ENCODE measurements around the gene EYA2.

EYA2 gene

GRCh38 chr20:47117773-47118172 is 223.1 kb downstream of the EYA2 start:
- no peaks in the 10 kb centered on the region for H3K9me3 ChIP-seq (ENCODE audit: control insufficient read depth, insufficient read depth, low read length)
- H3K27me3 ChIP-seq (ENCODE audit: control insufficient read depth, insufficient read depth, low read length): no peaks in the 10 kb centered on the region
- no peak overlapping the region for H3K27ac ChIP-seq (ENCODE audit: low read depth, low read length)
- H3K4me1 ChIP-seq (ENCODE audit: control insufficient read depth, insufficient read depth, low read length): peaks cover 20% of the 10 kb centered on the region
- no peak overlapping the region for H3K4me3 ChIP-seq (ENCODE audit: low read depth, low read length)
- no peak overlapping the region for H3K9ac ChIP-seq (ENCODE audit: low read depth, low read length)
- no peaks in the 10 kb centered on the region for H3K36me3 ChIP-seq (ENCODE audit: control insufficient read depth, insufficient read depth, low read length)

GRCh38 chr20:47118206-47118605 is 223.6 kb downstream of the EYA2 start:
- Histone ChIP-seq H3K9me3 (ENCODE audit: control insufficient read depth, insufficient read depth, low read length) (no peaks in the 10 kb centered on the region), H3K27me3 (ENCODE audit: control insufficient read depth, insufficient read depth, low read length) (no peaks in the 10 kb centered on the region), H3K36me3 (ENCODE audit: control insufficient read depth, insufficient read depth, low read length) (no peaks in the 10 kb centered on the region), H3K27ac (ENCODE audit: low read depth, low read length) (peak overlapping the region; percentile 45), H3K4me1 (ENCODE audit: control insufficient read depth, insufficient read depth, low read length) (peaks cover 20% of the 10 kb centered on the region), H3K9ac (ENCODE audit: low read depth, low read length) (no peak overlapping the region), H3K4me3 (ENCODE audit: low read depth, low read length) (no peak overlapping the region)

GRCh38 chr20:47118641-47119040 is 224.0 kb downstream of the EYA2 start:
- Histone ChIP-seq H3K27ac (ENCODE audit: low read depth, low read length) (peak overlapping the region; percentile 45), H3K4me1 (ENCODE audit: control insufficient read depth, insufficient read depth, low read length) (peaks cover 20% of the 10 kb centered on the region), H3K36me3 (ENCODE audit: control insufficient read depth, insufficient read depth, low read length) (no peaks in the 10 kb centered on the region), H3K9me3 (ENCODE audit: control insufficient read depth, insufficient read depth, low read length) (no peaks in the 10 kb centered on the region), H3K27me3 (ENCODE audit: control insufficient read depth, insufficient read depth, low read length) (no peaks in the 10 kb centered on the region), H3K9ac (ENCODE audit: low read depth, low read length) (no peak overlapping the region), H3K4me3 (ENCODE audit: low read depth, low read length) (no peak overlapping the region)

- H3K27ac ChIP-seq (ENCODE audit: low read depth, low read length): no peak overlapping the region
- no peaks in the 10 kb centered on the region for H3K9me3 ChIP-seq (ENCODE audit: control insufficient read depth, insufficient read depth, low read length)
- H3K4me3 ChIP-seq (ENCODE audit: low read depth, low read length): no peak overlapping the region
- H3K4me1 ChIP-seq (ENCODE audit: control insufficient read depth, insufficient read depth, low read length): peaks cover 20% of the 10 kb centered on the region
- no peaks in the 10 kb centered on the region for H3K36me3 ChIP-seq (ENCODE audit: control insufficient read depth, insufficient read depth, low read length)
- H3K27me3 ChIP-seq (ENCODE audit: control insufficient read depth, insufficient read depth, low read length): no peaks in the 10 kb centered on the region
- H3K9ac ChIP-seq (ENCODE audit: low read depth, low read length): no peak overlapping the region
Measured at GRCh38 chr20:47120346-47120936, 225.8 kb downstream of the EYA2 start.

GRCh38 chr20:47122560-47122959 is 227.9 kb downstream of the EYA2 start:
- H3K9ac ChIP-seq (ENCODE audit: low read depth, low read length): no peak overlapping the region
- H3K9me3 ChIP-seq (ENCODE audit: control insufficient read depth, insufficient read depth, low read length): no peaks in the 10 kb centered on the region
- no peaks in the 10 kb centered on the region for H3K36me3 ChIP-seq (ENCODE audit: control insufficient read depth, insufficient read depth, low read length)
- H3K4me1 ChIP-seq (ENCODE audit: control insufficient read depth, insufficient read depth, low read length): peaks cover 26% of the 10 kb centered on the region
- H3K4me3 ChIP-seq (ENCODE audit: low read depth, low read length): no peak overlapping the region
- no peak overlapping the region for H3K27ac ChIP-seq (ENCODE audit: low read depth, low read length)
- no peaks in the 10 kb centered on the region for H3K27me3 ChIP-seq (ENCODE audit: control insufficient read depth, insufficient read depth, low read length)

- Histone ChIP-seq H3K4me1 (ENCODE audit: control insufficient read depth, insufficient read depth, low read length) (peaks cover 9% of the 10 kb centered on the region; the same call in 1 of the 2 replicates), H3K27ac (ENCODE audit: low read depth, low read length) (no peak overlapping the region), H3K9ac (ENCODE audit: low read depth, low read length) (no peak overlapping the region)
Measured at GRCh38 chr20:47124181-47124717, 229.6 kb downstream of the EYA2 start.

GRCh38 chr20:47125508-47125757 is 230.8 kb downstream of the EYA2 start:
- Histone ChIP-seq H3K36me3 (ENCODE audit: control insufficient read depth, insufficient read depth, low read length) (no peaks in the 10 kb centered on the region), H3K9me3 (ENCODE audit: control insufficient read depth, insufficient read depth, low read length) (no peaks in the 10 kb centered on the region), H3K4me3 (ENCODE audit: low read depth, low read length) (no peak overlapping the region), H3K27ac (ENCODE audit: low read depth, low read length) (peak overlapping the region; percentile 6), H3K9ac (ENCODE audit: low read depth, low read length) (no peak overlapping the region), H3K4me1 (ENCODE audit: control insufficient read depth, insufficient read depth, low read length) (peaks cover 9% of the 10 kb centered on the region; the same call in 1 of the 2 replicates), H3K27me3 (ENCODE audit: control insufficient read depth, insufficient read depth, low read length) (no peaks in the 10 kb centered on the region)

More at GRCh38 chr20:47124181-47124717, 229.6 kb downstream of the EYA2 start:
- no peaks in the 10 kb centered on the region for H3K27me3 ChIP-seq (ENCODE audit: control insufficient read depth, insufficient read depth, low read length)
- no peaks in the 10 kb centered on the region for H3K36me3 ChIP-seq (ENCODE audit: control insufficient read depth, insufficient read depth, low read length)
- H3K4me3 ChIP-seq (ENCODE audit: low read depth, low read length): no peak overlapping the region
- no peaks in the 10 kb centered on the region for H3K9me3 ChIP-seq (ENCODE audit: control insufficient read depth, insufficient read depth, low read length)

GRCh38 chr20:47125758-47126591 is 231.3 kb downstream of the EYA2 start:
- Histone ChIP-seq H3K27ac (ENCODE audit: low read depth, low read length) (no peak overlapping the region), H3K4me1 (ENCODE audit: control insufficient read depth, insufficient read depth, low read length) (peaks cover 9% of the 10 kb centered on the region; the same call in 1 of the 2 replicates), H3K4me3 (ENCODE audit: low read depth, low read length) (no peak overlapping the region), H3K36me3 (ENCODE audit: control insufficient read depth, insufficient read depth, low read length) (no peaks in the 10 kb centered on the region), H3K9ac (ENCODE audit: low read depth, low read length) (no peak overlapping the region), H3K27me3 (ENCODE audit: control insufficient read depth, insufficient read depth, low read length) (no peaks in the 10 kb centered on the region), H3K9me3 (ENCODE audit: control insufficient read depth, insufficient read depth, low read length) (no peaks in the 10 kb centered on the region)

GRCh38 chr20:47126709-47127108 is 232.1 kb downstream of the EYA2 start:
- H3K9me3 ChIP-seq (ENCODE audit: control insufficient read depth, insufficient read depth, low read length): no peaks in the 10 kb centered on the region
- no peak overlapping the region for H3K9ac ChIP-seq (ENCODE audit: low read depth, low read length)
- H3K27me3 ChIP-seq (ENCODE audit: control insufficient read depth, insufficient read depth, low read length): no peaks in the 10 kb centered on the region
- H3K36me3 ChIP-seq (ENCODE audit: control insufficient read depth, insufficient read depth, low read length): no peaks in the 10 kb centered on the region
- H3K4me1 ChIP-seq (ENCODE audit: control insufficient read depth, insufficient read depth, low read length): peaks cover 9% of the 10 kb centered on the region; the same call in 1 of the 2 replicates
- H3K27ac ChIP-seq (ENCODE audit: low read depth, low read length): no peak overlapping the region
- no peak overlapping the region for H3K4me3 ChIP-seq (ENCODE audit: low read depth, low read length)

GRCh38 chr20:47127546-47127945 is 232.9 kb downstream of the EYA2 start:
- Histone ChIP-seq H3K36me3 (ENCODE audit: control insufficient read depth, insufficient read depth, low read length) (no peaks in the 10 kb centered on the region), H3K4me3 (ENCODE audit: low read depth, low read length) (no peak overlapping the region), H3K9ac (ENCODE audit: low read depth, low read length) (no peak overlapping the region), H3K9me3 (ENCODE audit: control insufficient read depth, insufficient read depth, low read length) (no peaks in the 10 kb centered on the region), H3K27ac (ENCODE audit: low read depth, low read length) (no peak overlapping the region), H3K27me3 (ENCODE audit: control insufficient read depth, insufficient read depth, low read length) (no peaks in the 10 kb centered on the region), H3K4me1 (ENCODE audit: control insufficient read depth, insufficient read depth, low read length) (peaks cover 9% of the 10 kb centered on the region; the same call in 1 of the 2 replicates)

- Histone ChIP-seq H3K9ac (ENCODE audit: low read depth, low read length) (no peak overlapping the region), H3K4me3 (ENCODE audit: low read depth, low read length) (no peak overlapping the region), H3K4me1 (ENCODE audit: control insufficient read depth, insufficient read depth, low read length) (peaks cover 9% of the 10 kb centered on the region; the same call in 1 of the 2 replicates), H3K27me3 (ENCODE audit: control insufficient read depth, insufficient read depth, low read length) (no peaks in the 10 kb centered on the region), H3K27ac (ENCODE audit: low read depth, low read length) (no peak overlapping the region), H3K36me3 (ENCODE audit: control insufficient read depth, insufficient read depth, low read length) (no peaks in the 10 kb centered on the region), H3K9me3 (ENCODE audit: control insufficient read depth, insufficient read depth, low read length) (no peaks in the 10 kb centered on the region)
Measured at GRCh38 chr20:47127999-47128398, 233.4 kb downstream of the EYA2 start.

Measured in HUES48 (cell line).